Measurements from ENCODE around the gene NF1.
"Not testable (repeated sequence)": the region's sequence is repeated elsewhere in the genome, so short reads cannot be mapped to it uniquely, and the experiment has no call there.

NF1 gene

DNA sequence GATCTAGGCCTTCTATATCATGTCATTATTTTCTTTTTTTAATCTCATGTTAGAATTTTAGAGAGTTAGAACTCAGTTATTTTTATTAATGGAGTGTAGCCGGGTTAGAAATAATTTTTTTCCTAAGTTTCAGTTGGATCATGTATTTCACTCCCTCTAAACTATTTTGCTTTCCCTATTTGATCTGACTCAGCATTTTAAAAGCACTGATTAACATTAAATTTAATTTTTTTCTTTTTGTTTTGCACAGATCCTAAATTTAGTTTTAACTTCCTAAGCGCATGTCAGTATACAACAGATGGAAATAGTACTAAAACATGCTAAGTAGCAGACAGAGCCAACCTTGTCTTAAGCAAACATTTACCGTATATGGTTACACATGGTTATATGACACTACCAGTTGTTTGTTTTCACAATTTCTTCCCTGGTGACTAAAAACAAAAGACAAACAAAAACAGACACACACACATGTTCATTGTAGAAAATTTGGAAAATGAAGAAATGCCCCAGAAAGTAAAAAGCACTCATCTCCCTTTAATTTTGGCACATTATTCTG lies 263.1 kb downstream of the NF1 start:
- no peak for DNase-seq

- DNase-seq: no peak
These were observed 269.2 kb downstream of the NF1 start for GRCh38 chr17:31364012-31364411.

DNA sequence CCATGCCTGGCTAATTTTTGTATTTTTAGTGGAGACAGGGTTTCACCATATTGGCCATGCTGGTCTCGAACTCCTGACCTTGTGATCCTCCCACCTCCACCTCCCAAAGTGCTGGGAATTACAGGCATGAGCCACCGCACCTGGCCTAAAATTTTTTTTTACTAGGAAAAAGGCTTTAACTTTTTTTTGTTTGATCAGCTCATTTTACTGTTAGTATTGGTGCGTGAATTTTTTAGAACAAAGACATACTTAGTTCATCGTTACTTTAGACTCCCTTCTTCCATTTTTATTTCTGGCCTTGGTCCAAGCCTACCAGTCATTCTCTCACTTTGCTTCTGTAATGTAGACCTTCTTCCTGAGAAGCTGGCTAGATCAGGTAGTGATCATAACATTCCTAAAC lies 271.3 kb downstream of the NF1 start:
- DNase-seq: no peak

- no peak for DNase-seq
These were observed 274.5 kb downstream of the NF1 start for GRCh38 chr17:31369266-31369665.

- DNase-seq: no peak
These were observed 276.8 kb downstream of the NF1 start for GRCh38 chr17:31371511-31372097.

DNA sequence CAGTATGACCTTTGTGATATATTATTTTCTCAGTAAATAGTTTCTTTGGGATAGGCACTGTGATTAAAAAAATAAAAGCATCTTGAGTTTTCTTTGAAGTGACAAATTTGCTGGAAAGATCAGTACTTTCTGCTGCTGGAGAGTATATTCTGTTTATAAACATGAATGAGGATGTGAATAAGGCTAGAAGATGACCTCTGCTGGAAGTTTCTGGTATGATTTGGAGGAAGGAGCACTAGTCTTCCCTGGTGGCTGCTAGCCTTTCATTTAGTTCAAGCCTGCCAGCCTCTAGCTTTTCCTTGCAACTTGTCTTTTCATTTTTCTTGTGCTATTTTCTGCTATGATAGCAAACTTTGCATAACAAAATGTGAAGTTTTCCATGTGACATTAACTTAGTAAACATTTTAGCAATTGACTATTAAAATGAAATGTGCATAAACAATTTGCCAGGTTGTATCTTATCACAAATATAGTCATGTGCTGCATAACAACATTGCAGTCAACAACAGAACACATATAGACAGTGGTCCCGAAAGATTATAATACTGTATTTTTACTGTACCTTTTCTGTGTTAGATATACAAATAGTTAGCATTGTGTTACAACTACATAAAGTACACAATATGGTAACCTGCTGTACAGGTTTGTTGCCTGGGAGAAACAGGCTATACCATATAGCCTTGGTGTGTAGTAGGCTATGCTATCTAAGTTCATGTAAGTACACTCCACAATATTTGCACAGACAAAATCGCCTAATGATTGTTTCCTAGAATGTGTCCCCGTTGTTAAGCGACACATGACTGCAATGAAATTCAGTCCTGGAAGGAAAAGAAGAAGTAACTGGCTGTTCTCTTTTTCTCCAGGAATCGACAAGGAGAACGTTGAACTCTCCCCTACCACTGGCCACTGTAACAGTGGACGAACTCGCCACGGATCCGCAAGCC lies 278.6 kb downstream of the NF1 start:
- no peak for DNase-seq

DNA sequence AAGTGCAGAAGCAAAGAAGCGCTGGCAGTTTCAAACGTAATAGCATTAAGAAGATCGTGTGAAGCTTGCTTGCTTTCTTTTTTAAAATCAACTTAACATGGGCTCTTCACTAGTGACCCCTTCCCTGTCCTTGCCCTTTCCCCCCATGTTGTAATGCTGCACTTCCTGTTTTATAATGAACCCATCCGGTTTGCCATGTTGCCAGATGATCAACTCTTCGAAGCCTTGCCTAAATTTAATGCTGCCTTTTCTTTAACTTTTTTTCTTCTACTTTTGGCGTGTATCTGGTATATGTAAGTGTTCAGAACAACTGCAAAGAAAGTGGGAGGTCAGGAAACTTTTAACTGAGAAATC lies 279.3 kb downstream of the NF1 start:
- DNase-seq: no peak

- DNase-seq: no peak
These were observed 279.7 kb downstream of the NF1 start for GRCh38 chr17:31374503-31374902.

- no peak for DNase-seq
These were observed 283.9 kb downstream of the NF1 start for GRCh38 chr17:31378638-31379037.

GRCh38 chr17:31379597-31380205 lies 284.9 kb downstream of the NF1 start:
- DNase-seq: no peak

GRCh38 chr17:31381165-31381668 lies 286.4 kb downstream of the NF1 start:
- DNase-seq: no peak

- not testable (repeated sequence) for DNase-seq
These were observed 288.0 kb downstream of the NF1 start for GRCh38 chr17:31382668-31383275.

DNA sequence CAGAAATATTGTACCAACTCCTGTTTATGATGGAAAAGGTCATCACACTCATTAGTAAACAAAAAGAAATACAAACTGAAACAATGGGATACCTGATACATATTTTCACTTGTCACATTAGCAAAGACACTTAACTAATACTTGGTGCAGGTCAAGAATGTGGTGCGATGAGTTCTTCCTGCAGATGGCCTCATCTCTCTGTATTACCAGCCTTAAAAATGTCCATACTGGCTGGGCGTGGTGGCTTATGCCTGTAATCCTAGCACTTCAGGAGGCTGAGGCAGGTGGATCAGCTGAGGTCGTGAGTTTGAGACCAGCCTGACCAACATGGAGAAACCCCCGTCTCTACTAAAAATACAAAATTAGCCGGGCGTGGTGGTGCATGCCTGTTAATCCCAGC lies 288.7 kb downstream of the NF1 start:
- DNase-seq: not testable (repeated sequence)

DNA sequence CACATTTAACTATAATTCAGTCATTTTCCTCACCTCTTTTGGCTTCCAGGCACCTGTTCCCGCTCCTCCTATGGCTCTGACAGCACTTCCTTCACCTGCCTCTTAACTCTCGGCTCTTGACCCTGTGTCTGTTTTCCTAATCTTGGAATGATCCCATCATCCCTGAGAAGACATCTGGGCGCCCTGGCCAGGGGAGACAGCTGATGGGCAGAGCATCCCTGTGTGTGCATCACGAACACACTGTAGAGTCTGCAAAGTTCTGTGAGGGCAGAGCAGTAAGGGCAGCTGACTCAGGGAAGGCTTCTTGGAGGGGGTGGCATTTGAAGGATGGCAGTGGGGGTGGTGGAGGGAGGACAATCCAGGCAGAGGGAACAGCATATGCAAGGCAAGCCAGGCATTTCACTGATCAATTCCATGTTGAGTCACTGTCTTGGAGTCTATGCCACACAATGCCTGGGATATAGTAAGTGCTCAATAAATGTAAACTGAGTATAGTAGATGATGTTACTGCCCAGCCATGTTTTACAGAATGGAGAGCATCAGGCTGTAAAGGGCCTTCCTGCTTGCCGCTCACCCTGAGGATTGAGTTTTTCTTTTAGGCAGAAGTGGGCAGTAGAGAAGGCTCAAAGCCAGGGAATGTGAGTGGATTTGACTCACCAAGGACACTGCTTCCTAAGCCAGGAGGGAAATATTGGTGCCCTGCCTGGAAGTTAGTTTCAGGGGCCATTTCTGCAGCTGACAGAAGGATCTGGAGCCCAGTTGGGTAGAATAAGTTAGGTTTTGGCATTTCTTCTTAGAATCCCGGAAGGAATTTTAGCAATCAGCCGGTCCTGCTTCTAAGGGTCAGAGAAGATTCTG lies 290.9 kb downstream of the NF1 start:
- DNase-seq: no peak

DNA sequence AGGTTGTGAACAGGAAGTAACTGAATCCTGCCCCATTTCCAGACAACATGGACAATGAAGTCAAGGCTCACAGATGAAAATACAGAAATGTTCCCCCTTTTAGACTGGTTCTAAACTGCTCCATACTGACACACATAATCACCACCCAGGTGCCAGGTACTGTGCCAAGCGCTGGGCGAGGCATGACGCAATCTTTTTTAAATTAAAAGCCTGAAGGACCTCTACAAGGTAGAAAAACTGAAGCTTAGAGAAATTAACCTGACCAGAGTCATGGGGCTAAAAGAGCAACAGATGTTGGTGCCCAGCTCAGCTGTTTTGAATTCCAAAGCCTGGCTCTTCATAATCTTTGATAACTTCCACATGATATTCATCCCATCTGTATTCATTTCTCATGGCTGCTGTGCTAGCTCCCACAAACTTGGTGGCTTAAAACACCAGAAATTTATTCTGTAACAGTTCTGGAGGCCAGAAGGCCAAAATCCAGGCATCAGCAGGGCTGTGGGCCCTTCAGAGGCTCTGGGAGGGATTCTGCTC lies 291.8 kb downstream of the NF1 start:
- DNase-seq: no peak

- no peak for DNase-seq
These were observed 292.7 kb downstream of the NF1 start for GRCh38 chr17:31387438-31387837.

- no peak for DNase-seq
These were observed 293.6 kb downstream of the NF1 start for GRCh38 chr17:31388351-31388750.

DNA sequence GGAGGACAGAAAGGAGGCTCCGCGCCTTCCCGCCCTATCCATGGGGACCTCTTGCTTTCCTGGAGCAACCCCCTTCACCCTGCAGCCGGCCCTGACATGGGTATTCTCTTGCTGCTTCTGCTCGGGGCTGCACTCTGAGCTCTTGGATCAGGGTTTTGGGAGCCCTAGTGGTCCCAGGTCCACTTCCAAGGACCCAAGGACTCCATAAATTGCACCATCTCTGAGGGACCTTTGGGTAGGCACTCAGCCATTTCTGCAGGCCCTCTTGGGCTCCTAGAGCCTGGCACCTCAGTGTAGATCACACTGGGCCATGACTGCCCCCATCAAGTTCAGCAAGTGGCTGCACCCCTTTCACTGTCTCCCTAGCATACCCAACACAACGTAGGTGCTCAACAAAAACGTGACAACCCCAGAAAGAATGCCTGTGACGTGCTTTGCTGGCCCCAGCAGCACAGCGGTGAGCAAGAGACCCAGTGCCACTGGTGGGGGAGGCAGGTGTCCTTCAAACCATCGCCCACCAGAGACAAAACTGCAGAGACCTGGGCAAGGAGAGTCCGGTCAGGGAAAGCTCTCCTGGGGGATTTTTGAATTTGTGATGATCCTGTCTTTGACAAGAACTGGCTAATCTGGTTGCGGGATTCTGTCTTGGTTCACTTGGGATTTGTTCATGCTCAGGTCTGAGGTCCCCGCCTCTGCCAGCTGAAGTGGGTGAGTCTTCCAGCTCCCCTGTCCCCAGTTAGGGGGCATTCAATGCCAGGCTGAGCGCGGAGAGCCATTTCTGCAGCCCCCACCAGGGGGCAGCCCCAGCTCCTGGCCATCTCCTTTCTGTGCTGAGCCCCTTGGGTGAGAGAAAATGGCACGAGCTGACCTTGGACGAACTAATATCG lies 294.2 kb downstream of the NF1 start:
- DNase-seq: peak; percentile 79

- no peak for DNase-seq
These were observed 295.0 kb downstream of the NF1 start for GRCh38 chr17:31389657-31390381.

DNA sequence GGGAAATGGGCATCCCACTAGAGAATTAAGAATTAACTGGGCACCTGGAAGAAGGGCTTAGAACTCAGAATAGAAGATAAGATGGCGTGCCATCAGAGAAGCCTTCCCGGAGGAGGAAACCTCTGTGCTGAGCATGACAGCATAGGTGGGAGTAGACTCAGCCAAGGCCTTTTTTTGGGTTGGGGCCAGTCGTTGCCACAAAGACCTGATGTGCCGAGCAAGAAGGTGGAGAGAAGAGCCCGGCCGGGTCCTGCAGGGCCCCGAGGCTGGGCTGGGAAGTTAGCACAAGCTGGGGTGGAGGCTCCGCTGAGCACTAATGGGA lies 295.6 kb downstream of the NF1 start:
- DNase-seq: no peak
